T-helper 2 cell treated with Interferon-gamma antibody and Interleukin-4, amounts not matched to agents 5 μg/mL and 100 μg/mL, for 36 hours (primary cell): ENCODE measurements around the gene ZNF567.
"Not testable (repeated sequence)": the region's sequence is repeated elsewhere in the genome, so short reads cannot be mapped to it uniquely, and the experiment has no call there.

Experiments
- DNase-seq: peaks from one replicate; pipeline ENCODE4 v3.0.0; 2021; ENCODE audit warnings: low spot score
- H3K27ac Mint-ChIP-seq: one replicate; pipeline ENCODE4 v1.8.0; 2021; ENCODE audit warnings: mild to moderate bottlenecking, mixed read lengths
- H3K27me3 Mint-ChIP-seq: one replicate; pipeline ENCODE4 v1.8.0; 2021; ENCODE audit warnings: low read depth, mixed read lengths
- H3K36me3 Mint-ChIP-seq: one replicate; pipeline ENCODE4 v1.8.0; 2021; ENCODE audit warnings: low read depth, mixed read lengths
- H3K4me1 Mint-ChIP-seq: one replicate; pipeline ENCODE4 v1.8.0; 2021; ENCODE audit warnings: low read depth, mixed read lengths
- H3K4me3 Mint-ChIP-seq: one replicate; pipeline ENCODE4 v1.8.0; 2022; ENCODE audit warnings: mild to moderate bottlenecking, moderate library complexity, mixed read lengths
- H3K9me3 Mint-ChIP-seq: one replicate; pipeline ENCODE4 v1.8.0; 2021; ENCODE audit warnings: mixed read lengths

Gene ZNF567

DNA sequence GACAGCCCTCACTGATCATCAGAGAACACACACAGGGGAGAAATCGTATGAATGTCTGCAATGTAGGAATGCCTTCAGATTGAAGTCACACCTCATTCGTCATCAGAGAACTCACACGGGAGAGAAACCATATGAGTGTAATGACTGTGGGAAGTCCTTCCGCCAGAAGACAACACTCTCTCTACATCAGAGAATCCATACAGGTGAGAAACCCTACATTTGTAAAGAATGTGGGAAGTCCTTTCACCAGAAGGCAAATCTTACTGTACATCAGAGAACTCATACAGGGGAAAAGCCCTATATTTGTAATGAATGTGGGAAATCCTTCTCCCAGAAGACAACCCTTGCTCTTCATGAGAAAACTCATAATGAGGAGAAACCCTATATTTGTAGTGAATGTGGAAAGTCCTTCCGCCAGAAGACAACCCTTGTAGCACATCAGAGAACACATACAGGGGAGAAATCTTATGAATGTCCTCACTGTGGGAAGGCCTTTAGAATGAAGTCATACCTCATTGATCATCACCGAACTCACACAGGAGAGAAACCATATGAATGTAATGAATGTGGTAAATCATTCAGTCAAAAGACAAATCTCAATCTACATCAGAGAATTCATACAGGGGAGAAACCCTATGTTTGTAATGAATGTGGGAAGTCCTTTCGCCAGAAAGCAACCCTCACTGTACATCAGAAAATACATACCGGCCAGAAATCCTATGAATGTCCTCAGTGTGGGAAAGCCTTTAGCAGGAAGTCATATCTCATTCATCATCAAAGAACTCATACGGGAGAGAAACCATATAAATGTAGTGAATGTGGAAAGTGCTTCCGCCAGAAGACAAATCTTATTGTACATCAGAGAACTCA, 32.5 kb downstream of the ZNF567 start:
- H3K4me3 Mint-ChIP-seq = no peak overlapping the region
- H3K27me3 Mint-ChIP-seq = no peaks in the 10 kb centered on the region
- H3K36me3 Mint-ChIP-seq = peaks cover 58% of the 10 kb centered on the region
- H3K9me3 Mint-ChIP-seq = peaks cover 56% of the 10 kb centered on the region
- no peaks in the 10 kb centered on the region for H3K4me1 Mint-ChIP-seq
- H3K27ac Mint-ChIP-seq = no peak overlapping the region
- DNase-seq = no peak

GRCh38 chr19:36736166-36736565, 48.8 kb downstream of the ZNF567 start:
- H3K4me3 Mint-ChIP-seq, H3K27me3 Mint-ChIP-seq, H3K4me1 Mint-ChIP-seq, H3K27ac Mint-ChIP-seq, DNase-seq: not testable (repeated sequence)
- Mint-ChIP-seq H3K9me3 (peaks cover 85% of the 10 kb centered on the region), H3K36me3 (peaks cover 21% of the 10 kb centered on the region)

- DNase-seq = no peak
- Mint-ChIP-seq H3K27ac (no peak overlapping the region), H3K4me3 (no peak overlapping the region), H3K27me3 (no peaks in the 10 kb centered on the region), H3K9me3 (peaks cover 64% of the 10 kb centered on the region), H3K4me1 (no peaks in the 10 kb centered on the region), H3K36me3 (peaks cover 58% of the 10 kb centered on the region)
Observed at GRCh38 chr19:36745870-36746269, 58.5 kb downstream of the ZNF567 start.

- no peak overlapping the region for H3K4me3 Mint-ChIP-seq
- peaks cover 73% of the 10 kb centered on the region for H3K36me3 Mint-ChIP-seq
- no peaks in the 10 kb centered on the region for H3K4me1 Mint-ChIP-seq
- DNase-seq = no peak
- peaks cover 68% of the 10 kb centered on the region for H3K9me3 Mint-ChIP-seq
- no peaks in the 10 kb centered on the region for H3K27me3 Mint-ChIP-seq
- no peak overlapping the region for H3K27ac Mint-ChIP-seq
Observed at GRCh38 chr19:36747750-36748149, 60.3 kb downstream of the ZNF567 start.

DNA sequence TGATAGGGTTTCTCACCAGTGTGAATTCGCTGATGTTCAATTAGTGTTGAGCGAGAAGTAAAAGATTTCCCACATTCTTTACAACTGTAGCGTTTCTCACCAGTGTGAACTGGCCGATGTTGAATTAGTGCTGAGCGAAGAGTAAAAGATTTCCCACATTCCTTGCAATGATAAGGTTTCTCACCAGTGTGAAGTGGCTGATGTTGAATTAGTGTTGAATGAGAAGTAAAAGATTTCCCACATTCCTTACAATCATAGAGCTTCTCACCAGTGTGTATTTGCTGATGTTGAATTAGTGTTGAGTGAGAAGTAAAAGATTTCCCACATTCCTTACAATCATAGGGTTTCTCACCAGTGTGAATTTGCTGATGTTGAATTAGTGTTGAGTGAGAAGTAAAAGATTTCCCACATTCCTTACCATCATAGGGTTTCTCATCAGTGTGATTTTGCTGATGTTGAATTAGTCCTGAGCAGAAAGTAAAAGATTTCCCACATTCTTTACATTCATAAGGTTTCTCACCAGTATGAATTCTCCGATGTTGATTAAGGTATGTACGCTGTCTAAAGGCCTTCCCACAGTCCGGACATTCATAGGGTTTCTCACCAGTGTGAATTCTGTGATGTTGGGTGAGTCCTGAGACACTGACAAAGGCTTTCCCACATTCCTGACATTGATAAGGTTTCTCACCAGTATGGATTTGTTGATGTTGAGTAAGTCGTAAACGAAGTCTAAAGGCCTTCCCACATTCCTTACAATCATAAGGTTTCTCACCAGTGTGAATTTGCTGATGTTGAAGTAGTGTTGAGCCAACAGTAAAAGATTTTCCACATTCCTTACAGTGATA, 61.2 kb downstream of the ZNF567 start:
- Mint-ChIP-seq H3K4me1 (no peaks in the 10 kb centered on the region), H3K27ac (no peak overlapping the region), H3K9me3 (peaks cover 63% of the 10 kb centered on the region), H3K4me3 (no peak overlapping the region), H3K36me3 (peaks cover 76% of the 10 kb centered on the region), H3K27me3 (no peaks in the 10 kb centered on the region)
- no peak for DNase-seq

DNA sequence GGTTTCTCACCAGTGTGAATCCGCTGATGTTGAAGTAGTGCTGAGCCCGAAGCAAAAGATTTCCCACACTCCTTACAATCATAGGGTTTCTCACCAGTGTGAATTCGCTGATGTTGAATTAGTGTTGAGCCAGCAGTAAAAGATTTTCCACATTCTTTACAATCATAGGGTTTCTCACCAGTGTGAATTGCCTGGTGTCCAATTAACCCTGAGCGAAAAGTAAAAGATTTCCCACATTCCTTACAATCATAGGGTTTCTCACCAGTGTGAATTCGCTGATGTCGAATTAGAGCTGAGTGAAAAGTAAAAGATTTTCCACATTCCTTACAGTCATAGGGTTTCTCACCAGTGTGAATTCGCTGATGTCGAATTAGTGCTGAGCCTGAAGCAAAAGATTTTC, 62.2 kb downstream of the ZNF567 start:
- not testable (repeated sequence) for H3K27me3 Mint-ChIP-seq, DNase-seq, H3K4me1 Mint-ChIP-seq, H3K4me3 Mint-ChIP-seq, H3K27ac Mint-ChIP-seq
- peaks cover 86% of the 10 kb centered on the region for H3K36me3 Mint-ChIP-seq
- peaks cover 65% of the 10 kb centered on the region for H3K9me3 Mint-ChIP-seq

- Mint-ChIP-seq H3K4me3 (no peak overlapping the region), H3K4me1 (no peaks in the 10 kb centered on the region), H3K27me3 (no peaks in the 10 kb centered on the region), H3K36me3 (peaks cover 90% of the 10 kb centered on the region), H3K9me3 (peaks cover 63% of the 10 kb centered on the region), H3K27ac (no peak overlapping the region)
- no peak for DNase-seq
Observed at GRCh38 chr19:36750066-36750691, 62.8 kb downstream of the ZNF567 start.
